ENCODE results near the gene EFCAB5.

GRCh38 chr17:30082773-30083172 is 141.3 kb downstream of the EFCAB5 start:
- TF ChIP-seq, protein P1, sequence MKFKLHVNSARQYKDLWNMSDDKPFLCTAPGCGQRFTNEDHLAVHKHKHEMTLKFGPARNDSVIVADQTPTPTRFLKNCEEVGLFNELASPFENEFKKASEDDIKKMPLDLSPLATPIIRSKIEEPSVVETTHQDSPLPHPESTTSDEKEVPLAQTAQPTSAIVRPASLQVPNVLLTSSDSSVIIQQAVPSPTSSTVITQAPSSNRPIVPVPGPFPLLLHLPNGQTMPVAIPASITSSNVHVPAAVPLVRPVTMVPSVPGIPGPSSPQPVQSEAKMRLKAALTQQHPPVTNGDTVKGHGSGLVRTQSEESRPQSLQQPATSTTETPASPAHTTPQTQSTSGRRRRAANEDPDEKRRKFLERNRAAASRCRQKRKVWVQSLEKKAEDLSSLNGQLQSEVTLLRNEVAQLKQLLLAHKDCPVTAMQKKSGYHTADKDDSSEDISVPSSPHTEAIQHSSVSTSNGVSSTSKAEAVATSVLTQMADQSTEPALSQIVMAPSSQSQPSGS (IDR thresholded peaks at IDR 0.05; ENCODE audit: low read length) = no peak
- TF ChIP-seq POLR2A (IDR thresholded peaks at IDR 0.05; ENCODE audit: low read depth, low read length) = no peak
- no peak for TF ChIP-seq BCL11A (IDR thresholded peaks at IDR 0.05; ENCODE audit: low read depth, low read length)
- TF ChIP-seq DPF2 (IDR thresholded peaks at IDR 0.05) = no peak
- no peak for TF ChIP-seq ETV6 (conservative IDR thresholded peaks at IDR 0.05 in 1 of 2, IDR thresholded peaks at IDR 0.05 in 1 of 2; ENCODE audit: borderline replicate concordance in 1 of 2, low read depth in 1 of 2)
- TF ChIP-seq EZH2 (IDR thresholded peaks at IDR 0.05; ENCODE audit: borderline replicate concordance, control insufficient read depth, low read depth, low read length) = no peak
- TF ChIP-seq PBX3 (IDR thresholded peaks at IDR 0.05; ENCODE audit: insufficient replicate concordance, low read depth, low read length) = no peak
- no peak for TF ChIP-seq SMC3 (IDR thresholded peaks at IDR 0.05; ENCODE audit: borderline replicate concordance, low read length)
- TF ChIP-seq ZSCAN29 (IDR thresholded peaks at IDR 0.05) = no peak
- no peak for TF ChIP-seq CBX3 (IDR thresholded peaks at IDR 0.05; ENCODE audit: borderline replicate concordance, low read depth)
- no peak for TF ChIP-seq FOXM1 (IDR thresholded peaks at IDR 0.05; ENCODE audit: low read depth, low read length)
- TF ChIP-seq RAD21 (IDR thresholded peaks at IDR 0.05; ENCODE audit: insufficient read depth, low read depth, low read length) = no peak
- TF ChIP-seq, protein P2, sequence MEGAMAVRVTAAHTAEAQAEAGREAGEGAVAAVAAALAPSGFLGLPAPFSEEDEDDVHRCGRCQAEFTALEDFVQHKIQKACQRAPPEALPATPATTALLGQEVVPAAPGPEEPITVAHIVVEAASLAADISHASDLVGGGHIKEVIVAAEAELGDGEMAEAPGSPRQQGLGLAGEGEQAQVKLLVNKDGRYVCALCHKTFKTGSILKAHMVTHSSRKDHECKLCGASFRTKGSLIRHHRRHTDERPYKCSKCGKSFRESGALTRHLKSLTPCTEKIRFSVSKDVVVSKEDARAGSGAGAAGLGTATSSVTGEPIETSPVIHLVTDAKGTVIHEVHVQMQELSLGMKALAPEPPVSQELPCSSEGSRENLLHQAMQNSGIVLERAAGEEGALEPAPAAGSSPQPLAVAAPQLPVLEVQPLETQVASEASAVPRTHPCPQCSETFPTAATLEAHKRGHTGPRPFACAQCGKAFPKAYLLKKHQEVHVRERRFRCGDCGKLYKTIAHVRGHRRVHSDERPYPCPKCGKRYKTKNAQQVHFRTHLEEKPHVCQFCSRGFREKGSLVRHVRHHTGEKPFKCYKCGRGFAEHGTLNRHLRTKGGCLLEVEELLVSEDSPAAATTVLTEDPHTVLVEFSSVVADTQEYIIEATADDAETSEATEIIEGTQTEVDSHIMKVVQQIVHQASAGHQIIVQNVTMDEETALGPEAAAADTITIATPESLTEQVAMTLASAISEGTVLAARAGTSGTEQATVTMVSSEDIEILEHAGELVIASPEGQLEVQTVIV (IDR thresholded peaks at IDR 0.05; ENCODE audit: borderline replicate concordance, partially characterized antibody) = no peak
- TF ChIP-seq, protein P3, sequence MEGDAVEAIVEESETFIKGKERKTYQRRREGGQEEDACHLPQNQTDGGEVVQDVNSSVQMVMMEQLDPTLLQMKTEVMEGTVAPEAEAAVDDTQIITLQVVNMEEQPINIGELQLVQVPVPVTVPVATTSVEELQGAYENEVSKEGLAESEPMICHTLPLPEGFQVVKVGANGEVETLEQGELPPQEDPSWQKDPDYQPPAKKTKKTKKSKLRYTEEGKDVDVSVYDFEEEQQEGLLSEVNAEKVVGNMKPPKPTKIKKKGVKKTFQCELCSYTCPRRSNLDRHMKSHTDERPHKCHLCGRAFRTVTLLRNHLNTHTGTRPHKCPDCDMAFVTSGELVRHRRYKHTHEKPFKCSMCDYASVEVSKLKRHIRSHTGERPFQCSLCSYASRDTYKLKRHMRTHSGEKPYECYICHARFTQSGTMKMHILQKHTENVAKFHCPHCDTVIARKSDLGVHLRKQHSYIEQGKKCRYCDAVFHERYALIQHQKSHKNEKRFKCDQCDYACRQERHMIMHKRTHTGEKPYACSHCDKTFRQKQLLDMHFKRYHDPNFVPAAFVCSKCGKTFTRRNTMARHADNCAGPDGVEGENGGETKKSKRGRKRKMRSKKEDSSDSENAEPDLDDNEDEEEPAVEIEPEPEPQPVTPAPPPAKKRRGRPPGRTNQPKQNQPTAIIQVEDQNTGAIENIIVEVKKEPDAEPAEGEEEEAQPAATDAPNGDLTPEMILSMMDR (IDR thresholded peaks at IDR 0.05 in 2 of 3, conservative IDR thresholded peaks at IDR 0.05 in 1 of 3; ENCODE audit: control insufficient read depth in 2 of 3, extremely low read depth in 1 of 3, insufficient read depth in 1 of 3, low read depth in 3 of 3, low read length in 3 of 3) = no peak

Measured in GM12878 (cell line).